HepG2 (cell line): ENCODE data around the gene CRADD. TPM values are rescaled to one million over a fixed set of nuclear protein-coding genes. Genes with fewer than 3 reads are reported as not detected.

ENCODE experiments used
- ATAC-seq: fragments of 200-7000 bp; cut with Tn5 transposase; 3 replicates; pipeline ENCODE4 v1.9.1; 2020; ENCODE audit warnings: mild to moderate bottlenecking, moderate library complexity
- BruUV-seq: library from RNA; stranded (reverse); fragments of 400-500 nt; replicated peaks from 2 replicates; lab custom pipeline; 2021; lab: Mats Ljungman, UMichigan
- CTCF ChIA-PET: fragments of 300-600 bp; formaldehyde crosslinking; extraction: SDS; loops from one replicate; lab custom pipeline; 2021; ENCODE audit warnings: low total read pairs, inconsistent platforms, low intra/inter-chr PET ratio; lab: Yijun Ruan, JAX
- POLR2A ChIA-PET: fragments of 350-600 bp; sonication (Branson Sonifier 250); formaldehyde crosslinking; loops from one replicate; lab custom pipeline; 2020; ENCODE audit warnings: antibody characterized with exemption, inconsistent platforms; lab: Yijun Ruan, JAX
- DNase-seq: peaks from one replicate; pipeline ENCODE4 v3.0.0-alpha.2; 2015; ENCODE audit warnings: low spot score
- FAIRE-seq: peaks from 3 replicates; lab custom pipeline; 2011; peaks lifted over from hg19 to GRCh38; lab: Jason Lieb, UNC
- H2AFZ ChIP-seq: one replicate; pipeline ENCODE4 v1.6.1; 2011; ENCODE audit warnings: low read length, inconsistent platforms
- H3K27ac ChIP-seq: fragments of 300-600 bp; 3 replicates; pipeline ENCODE4 v1.8.0; 2011; ENCODE audit warnings: mixed run types, mild to moderate bottlenecking, mixed read lengths, low read length, inconsistent platforms; ENCODE audit not compliant: insufficient read depth; ENCODE audit errors: extremely low read length
- H3K27me3 ChIP-seq, 2 experiments: fragments of 200-600 bp in 1 of 2; 2 replicates in 1 of 2; 3 replicates in 1 of 2; pipeline versions ENCODE4 v1.6.0 to v1.8.0; 2011; ENCODE audit warnings: low read length in 2 of 2, mild to moderate bottlenecking in 2 of 2, moderate library complexity in 2 of 2, inconsistent platforms in 1 of 2; ENCODE audit not compliant: insufficient read depth in 2 of 2, control insufficient read depth in 1 of 2
- H3K36me3 ChIP-seq, 2 experiments: fragments of 200-600 bp in 1 of 2; replicated peaks in 1 of 2; 2 replicates in 1 of 2; 3 replicates in 1 of 2; pipeline versions ENCODE4 v1.5.1 to v1.8.0; 2011; ENCODE audit warnings: low read length in 2 of 2, inconsistent platforms in 1 of 2; ENCODE audit not compliant: insufficient read depth in 2 of 2, control insufficient read depth in 1 of 2
- H3K4me1 ChIP-seq: 2 replicates; pipeline ENCODE4 v1.5.1; 2012; ENCODE audit warnings: low read length, inconsistent platforms; ENCODE audit not compliant: insufficient read depth
- H3K4me2 ChIP-seq: 2 replicates; pipeline ENCODE4 v1.6.0; 2011; ENCODE audit warnings: low read depth, low read length, inconsistent platforms
- H3K4me3 ChIP-seq, 3 experiments: fragments of 200-600 bp in 1 of 3; sonication (generic), shearing (Covaris generic) in 1 of 3; replicated peaks in 1 of 3; 2 replicates each; pipeline ENCODE4 v1.5.1; 2011 to 2016; ENCODE audit warnings: low read length in 3 of 3, inconsistent platforms in 2 of 3, low read depth in 2 of 3, mild to moderate bottlenecking in 2 of 3, control low read depth in 1 of 3, mixed read lengths in 1 of 3; ENCODE audit not compliant: insufficient read depth in 1 of 3
- H3K79me2 ChIP-seq: one replicate; pipeline ENCODE4 v1.6.1; 2011; ENCODE audit warnings: low read length, inconsistent platforms; ENCODE audit not compliant: insufficient read depth
- H3K9ac ChIP-seq: 2 replicates; pipeline ENCODE4 v1.6.0; 2011; ENCODE audit warnings: mild to moderate bottlenecking, low read depth, low read length, inconsistent platforms; ENCODE audit not compliant: insufficient read depth
- H3K9me3 ChIP-seq: 2 replicates; pipeline ENCODE4 v1.5.1; 2012; ENCODE audit warnings: mild to moderate bottlenecking, low read length
- H4K20me1 ChIP-seq: 2 replicates; pipeline ENCODE4 v1.6.0; 2011; ENCODE audit warnings: inconsistent platforms, mild to moderate bottlenecking, low read length, moderate library complexity; ENCODE audit not compliant: insufficient read depth
- AGO2 ChIP-seq: fragments of 200-400 bp; formaldehyde crosslinking; optimal IDR thresholded peaks from 2 replicates; pipeline ENCODE3; 2017; ENCODE audit warnings: mild to moderate bottlenecking, low read depth, low read length, moderate library complexity
- BATF2 ChIP-seq: sonication (generic); formaldehyde crosslinking; IDR thresholded peaks from 2 replicates; pipeline ENCODE4 v1.8.0; 2022; ENCODE audit warnings: mild to moderate bottlenecking, missing genetic modification reagents, moderate library complexity
- CHD4 ChIP-seq: fragments of 200-600 bp; sonication (generic); IDR thresholded peaks from 2 replicates; pipeline ENCODE4 v1.7.0; 2017; ENCODE audit warnings: mild to moderate bottlenecking, low read length, borderline replicate concordance
- CSRNP2 ChIP-seq: sonication (generic); formaldehyde crosslinking; conservative IDR thresholded peaks from 2 replicates; pipeline ENCODE4 v1.8.0; 2022; ENCODE audit warnings: low read depth, missing genetic modification reagents
- HMG20A ChIP-seq: IDR thresholded peaks from 2 replicates; pipeline ENCODE4 v1.6.1; 2016; ENCODE audit warnings: borderline replicate concordance
- HNRNPL ChIP-seq: fragments of 200-400 bp; formaldehyde crosslinking; IDR thresholded peaks from 2 replicates; pipeline ENCODE4 v1.6.1; 2017; ENCODE audit warnings: mild to moderate bottlenecking, low read depth, low read length
- NR1H2 ChIP-seq: sonication (generic); formaldehyde crosslinking; IDR thresholded peaks from 2 replicates; pipeline ENCODE4 v1.8.1; 2022; ENCODE audit warnings: low read depth, missing genetic modification reagents, borderline replicate concordance
- PRMT3 ChIP-seq: sonication (generic); formaldehyde crosslinking; IDR thresholded peaks from 2 replicates; pipeline ENCODE4 v1.8.1; 2022; ENCODE audit warnings: low read depth, mild to moderate bottlenecking, moderate library complexity, missing genetic modification reagents, borderline replicate concordance
- SYNCRIP ChIP-seq: fragments of 200-400 bp; formaldehyde crosslinking; IDR thresholded peaks from 2 replicates; pipeline ENCODE4 v1.6.1; 2018; ENCODE audit warnings: mild to moderate bottlenecking, low read depth, low read length; ENCODE audit not compliant: insufficient read depth
- TARDBP ChIP-seq: sonication (generic); formaldehyde crosslinking; IDR thresholded peaks from 2 replicates; pipeline ENCODE4 v1.8.0; 2022; ENCODE audit warnings: mild to moderate bottlenecking, missing genetic modification reagents
- TCF7L2 ChIP-seq: IDR thresholded peaks from 2 replicates; pipeline ENCODE4 v1.6.1; 2011; ENCODE audit warnings: mild to moderate bottlenecking, low read depth, low read length, moderate library complexity
- TEAD2 ChIP-seq: sonication (generic); formaldehyde crosslinking; IDR thresholded peaks from 2 replicates; pipeline ENCODE4 v1.9.0; 2021; ENCODE audit warnings: missing genetic modification reagents
- ZNF224 ChIP-seq: sonication (generic); formaldehyde crosslinking; IDR thresholded peaks from 2 replicates; pipeline ENCODE4 v1.5.0; 2020; ENCODE audit warnings: mild to moderate bottlenecking, missing genetic modification reagents
- ZNF607 ChIP-seq: sonication (generic); formaldehyde crosslinking; IDR thresholded peaks from 2 replicates; pipeline ENCODE4 v1.5.1; 2020; ENCODE audit warnings: missing genetic modification reagents, mild to moderate bottlenecking, borderline replicate concordance
- ZNF891 ChIP-seq: sonication (generic); formaldehyde crosslinking; IDR thresholded peaks from 2 replicates; pipeline ENCODE4 v1.5.0; 2020; ENCODE audit warnings: mild to moderate bottlenecking, missing genetic modification reagents
- ZSCAN22 ChIP-seq: sonication (generic); formaldehyde crosslinking; IDR thresholded peaks from 2 replicates; pipeline ENCODE4 v1.4.0; 2020; ENCODE audit warnings: mild to moderate bottlenecking, missing genetic modification reagents
- WGBS: methylation state at CpG from one replicate; pipeline ENCODE4 v1.1.6; 2017; ENCODE audit warnings: low lambda C conversion rate; 5-methylcytosine and 5-hydroxymethylcytosine counted together
- in situ Hi-C: cut with HindIII; loops from 2 replicates; pipeline ENCODE4 v1.10.0; 2017; ENCODE audit warnings: low pct_unique_long_range_greater_than_20kb; ENCODE audit not compliant: extremely low pct_ligation_motif_present
- intact Hi-C: fragments of 100-400 bp; cut with micrococcal nuclease; formaldehyde crosslinking; loops from one replicate; pipeline ENCODE4 v1.10.0; 2022; ENCODE audit not compliant: unreplicated experiment
- polyA plus RNA-seq, 8 experiments: library from polyadenylated mRNA; depleted of rRNA in 3 of 8; stranded (reverse) in 7 of 8; unstranded in 1 of 8; fragments of >200 nt; fragmentation: Illumina TruSeq in 4 of 8; extraction: Trizol in 4 of 8; gene quantifications; 2 replicates each; pipeline versions ENCODE4 v1.2.1 to v1.2.3, GENCODE V29; 2011 to 2016; ENCODE audit warnings: low read depth in 4 of 8, missing spikeins in 1 of 8, mixed read lengths in 1 of 8; ENCODE audit not compliant: insufficient read depth in 1 of 8
- total RNA-seq, 5 experiments: library from RNA; depleted of rRNA; stranded (reverse); fragments of >200 nt; fragmentation: Illumina TruSeq; extraction: Trizol; gene quantifications; 2 replicates each; pipeline ENCODE4 v1.2.3, GENCODE V29; 2016; ENCODE audit warnings: low read depth in 1 of 5
- TF ChIP-seq, protein P1 (sequence below): sonication (generic); formaldehyde crosslinking; IDR thresholded peaks from 2 replicates; pipeline ENCODE4 v1.4.0; 2020; ENCODE audit warnings: missing genetic modification reagents, low read depth, mild to moderate bottlenecking, borderline replicate concordance
- TF ChIP-seq, protein P2 (sequence below): sonication (generic); formaldehyde crosslinking; conservative IDR thresholded peaks from 2 replicates; pipeline ENCODE4 v1.5.0; 2020; ENCODE audit warnings: missing genetic modification reagents

The CRADD gene
- total and polyA plus RNA-seq, 2 of the 13 experiments (the other 11 are each of a cell fraction or from before 2014, with no cell fraction given), result 12.4 to 18.8 TPM

- H3K27ac ChIP-seq, result no peak overlapping the region
- TF ChIP-seq CSRNP2 (CRISPR knock-in tag) (no peak), TARDBP (no peak), AGO2 (no peak), SYNCRIP (no peak), HNRNPL (no peak), CHD4 (no peak), ZNF607 (CRISPR knock-in tag) (no peak), ZNF891 (CRISPR knock-in tag) (no peak), ZSCAN22 (CRISPR knock-in tag) (no peak), ZNF224 (CRISPR knock-in tag) (no peak), TCF7L2 (no peak), BATF2 (no peak), NR1H2 (no peak), TEAD2 (CRISPR knock-in tag) (no peak), PRMT3 (CRISPR knock-in tag) (no peak), HMG20A (CRISPR knock-in tag) (no peak)
- TF ChIP-seq, protein P1, sequence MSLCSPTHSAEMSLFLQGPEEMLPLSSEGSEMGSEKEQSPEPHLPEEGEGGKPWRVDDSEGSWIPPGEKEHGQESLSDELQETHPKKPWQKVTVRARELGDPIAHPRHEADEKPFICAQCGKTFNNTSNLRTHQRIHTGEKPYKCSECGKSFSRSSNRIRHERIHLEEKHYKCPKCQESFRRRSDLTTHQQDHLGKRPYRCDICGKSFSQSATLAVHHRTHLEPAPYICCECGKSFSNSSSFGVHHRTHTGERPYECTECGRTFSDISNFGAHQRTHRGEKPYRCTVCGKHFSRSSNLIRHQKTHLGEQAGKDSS (CRISPR knock-in tag), result no peak
- TF ChIP-seq, protein P2, sequence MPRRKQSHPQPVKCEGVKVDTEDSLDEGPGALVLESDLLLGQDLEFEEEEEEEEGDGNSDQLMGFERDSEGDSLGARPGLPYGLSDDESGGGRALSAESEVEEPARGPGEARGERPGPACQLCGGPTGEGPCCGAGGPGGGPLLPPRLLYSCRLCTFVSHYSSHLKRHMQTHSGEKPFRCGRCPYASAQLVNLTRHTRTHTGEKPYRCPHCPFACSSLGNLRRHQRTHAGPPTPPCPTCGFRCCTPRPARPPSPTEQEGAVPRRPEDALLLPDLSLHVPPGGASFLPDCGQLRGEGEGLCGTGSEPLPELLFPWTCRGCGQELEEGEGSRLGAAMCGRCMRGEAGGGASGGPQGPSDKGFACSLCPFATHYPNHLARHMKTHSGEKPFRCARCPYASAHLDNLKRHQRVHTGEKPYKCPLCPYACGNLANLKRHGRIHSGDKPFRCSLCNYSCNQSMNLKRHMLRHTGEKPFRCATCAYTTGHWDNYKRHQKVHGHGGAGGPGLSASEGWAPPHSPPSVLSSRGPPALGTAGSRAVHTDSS (CRISPR knock-in tag), result no peak
These were observed 106.7 kb downstream of the CRADD start for GRCh38 chr12:93783832-93784231.

More at GRCh38 chr12:93783832-93784231, 106.7 kb downstream of the CRADD start:
- in situ Hi-C loops (no loop called here), intact Hi-C loops (no loop called here)
- CTCF ChIA-PET, result no interaction called here
- Histone ChIP-seq H3K4me1 (peaks cover 40% of the 10 kb centered on the region), H3K36me3 (no peaks in the 10 kb centered on the region), H3K9ac (no peak overlapping the region), H3K79me2 (no peaks in the 10 kb centered on the region), H4K20me1 (no peaks in the 10 kb centered on the region), H3K4me2 (peak overlapping the region; percentile 40; the same call in 1 of the 2 replicates), H2AFZ (no peak overlapping the region), H3K9me3 (no peaks in the 10 kb centered on the region), H3K4me3 (no peak overlapping the region), H3K27me3 (no peaks in the 10 kb centered on the region)
- WGBS, result 88% methylated on average over 9 of the region's 9 CpGs
- ATAC-seq (no peak), DNase-seq (no peak), FAIRE-seq (no peak)
- POLR2A ChIA-PET, result no interaction called here
- no TSS peak for BruUV-seq
